ENCODE data around the gene HDAC6.

The HDAC6 gene

GRCh38 chrX:48826135-48826875, 24.4 kb downstream of the HDAC6 start, which contains the start of gene ERAS:
TSS of gene ERAS (plus strand) at chrX:48826513. CDS start at chrX:48829124, 2,611 bp downstream.
- TF ChIP-seq, protein P1, sequence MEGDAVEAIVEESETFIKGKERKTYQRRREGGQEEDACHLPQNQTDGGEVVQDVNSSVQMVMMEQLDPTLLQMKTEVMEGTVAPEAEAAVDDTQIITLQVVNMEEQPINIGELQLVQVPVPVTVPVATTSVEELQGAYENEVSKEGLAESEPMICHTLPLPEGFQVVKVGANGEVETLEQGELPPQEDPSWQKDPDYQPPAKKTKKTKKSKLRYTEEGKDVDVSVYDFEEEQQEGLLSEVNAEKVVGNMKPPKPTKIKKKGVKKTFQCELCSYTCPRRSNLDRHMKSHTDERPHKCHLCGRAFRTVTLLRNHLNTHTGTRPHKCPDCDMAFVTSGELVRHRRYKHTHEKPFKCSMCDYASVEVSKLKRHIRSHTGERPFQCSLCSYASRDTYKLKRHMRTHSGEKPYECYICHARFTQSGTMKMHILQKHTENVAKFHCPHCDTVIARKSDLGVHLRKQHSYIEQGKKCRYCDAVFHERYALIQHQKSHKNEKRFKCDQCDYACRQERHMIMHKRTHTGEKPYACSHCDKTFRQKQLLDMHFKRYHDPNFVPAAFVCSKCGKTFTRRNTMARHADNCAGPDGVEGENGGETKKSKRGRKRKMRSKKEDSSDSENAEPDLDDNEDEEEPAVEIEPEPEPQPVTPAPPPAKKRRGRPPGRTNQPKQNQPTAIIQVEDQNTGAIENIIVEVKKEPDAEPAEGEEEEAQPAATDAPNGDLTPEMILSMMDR (IDR thresholded peaks at IDR 0.05; ENCODE audit: low read depth, low read length): no peak
- H3K4me3 ChIP-seq (ENCODE audit: low read depth, low read length): no peak within 1 kb of the TSS

DNA sequence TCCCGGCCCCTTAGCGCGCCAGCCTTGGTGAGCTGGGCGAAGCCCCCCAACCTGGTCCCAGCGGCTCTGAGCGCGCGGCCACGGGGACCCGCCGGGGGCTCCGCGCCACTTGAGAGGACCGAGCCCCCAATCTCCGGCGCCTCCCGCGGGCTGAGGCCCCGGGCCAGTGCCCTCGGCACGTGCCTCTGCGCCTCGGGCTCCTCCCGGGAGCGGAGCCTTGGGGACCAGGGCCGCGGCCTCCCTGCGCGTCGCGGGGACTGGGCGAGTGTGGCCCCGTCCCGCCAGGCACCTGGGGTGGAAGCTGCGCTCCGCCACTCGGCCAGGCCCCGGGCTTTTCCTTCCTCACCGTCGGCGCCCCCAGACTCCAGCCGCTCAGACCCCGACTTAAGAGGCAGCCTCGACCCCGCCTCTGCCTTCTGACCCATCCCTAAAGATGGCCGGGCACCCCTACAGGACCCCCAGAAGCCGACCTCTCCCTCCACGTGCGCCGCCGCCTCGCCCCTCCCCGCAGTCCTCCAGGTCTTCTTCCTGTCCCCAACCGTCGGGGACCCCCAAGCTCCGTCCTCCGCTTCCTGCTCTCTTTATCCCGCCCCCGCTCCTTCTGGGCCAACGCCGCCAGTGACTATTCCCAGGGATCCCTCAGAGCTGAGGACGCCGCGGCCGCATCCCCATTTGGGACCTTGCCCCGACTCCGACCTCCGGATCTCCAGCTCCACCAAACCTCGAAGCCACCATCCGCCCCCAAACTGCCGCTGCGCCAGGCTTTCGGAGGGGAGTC, 25.2 kb downstream of the HDAC6 start:
- TF ChIP-seq, protein P1 (IDR thresholded peaks at IDR 0.05; ENCODE audit: low read depth, low read length): no peak
- no peak overlapping the region for H3K4me3 ChIP-seq (ENCODE audit: low read depth, low read length)

GRCh38 chrX:48827654-48827968, 25.7 kb downstream of the HDAC6 start:
- TF ChIP-seq, protein P1 (IDR thresholded peaks at IDR 0.05; ENCODE audit: low read depth, low read length): no peak
- H3K4me3 ChIP-seq (ENCODE audit: low read depth, low read length): no peak overlapping the region

GRCh38 chrX:48829016-48829735, 27.3 kb downstream of the HDAC6 start:
- TF ChIP-seq, protein P1 (IDR thresholded peaks at IDR 0.05; ENCODE audit: low read depth, low read length): no peak
- no peak overlapping the region for H3K4me3 ChIP-seq (ENCODE audit: low read depth, low read length)

- TF ChIP-seq, protein P1 (IDR thresholded peaks at IDR 0.05; ENCODE audit: low read depth, low read length): no peak
- no peak overlapping the region for H3K4me3 ChIP-seq (ENCODE audit: low read depth, low read length)
These were observed 29.5 kb downstream of the HDAC6 start for GRCh38 chrX:48831136-48831908.

GRCh38 chrX:48831909-48832291, 30.0 kb downstream of the HDAC6 start:
- no peak overlapping the region for H3K4me3 ChIP-seq (ENCODE audit: low read depth, low read length)
- TF ChIP-seq, protein P1 (IDR thresholded peaks at IDR 0.05; ENCODE audit: low read depth, low read length): no peak
